CD14-positive monocyte (primary cell): ENCODE data around the gene PLA2G4D. TPM values are rescaled to one million over a fixed set of nuclear protein-coding genes. Genes with fewer than 3 reads are reported as not detected.

Experiments used
- DNase-seq, 3 donors: peaks; one replicate each; pipeline ENCODE4 v3.0.0-alpha.2; 2011 to 2022
- H2AFZ ChIP-seq: 2 replicates; pipeline ENCODE4 v1.6.0; 2012; ENCODE audit warnings: mild to moderate bottlenecking, low read depth, low read length, inconsistent platforms; ENCODE audit not compliant: insufficient read depth, poor library complexity, severe bottlenecking
- H3K27ac ChIP-seq, 2 donors: 1 replicate in 1 of 2; 2 replicates in 1 of 2; pipeline ENCODE4 v1.5.1; 2012 to 2013; ENCODE audit warnings: low read length in 2 of 2, control low read depth in 1 of 2, inconsistent platforms in 1 of 2, low read depth in 1 of 2, mild to moderate bottlenecking in 1 of 2
- H3K27me3 ChIP-seq, 2 donors: one replicate each; pipeline versions ENCODE4 v1.6.0 to v1.6.1; 2011 to 2013; ENCODE audit warnings: low read length in 2 of 2; ENCODE audit not compliant: control insufficient read depth in 2 of 2, insufficient read depth in 2 of 2
- H3K36me3 ChIP-seq, 2 donors: replicated peaks in 1 of 2; 1 replicate in 1 of 2; 2 replicates in 1 of 2; pipeline versions ENCODE4 v1.5.1 to v1.6.1; 2012 to 2013; ENCODE audit warnings: low read length in 2 of 2, control low read depth in 1 of 2, inconsistent platforms in 1 of 2, mild to moderate bottlenecking in 1 of 2; ENCODE audit not compliant: insufficient read depth in 2 of 2, control insufficient read depth in 1 of 2
- H3K4me1 ChIP-seq, 2 donors: 1 replicate in 1 of 2; 2 replicates in 1 of 2; pipeline versions ENCODE4 v1.5.1 to v1.6.1; 2012 to 2013; ENCODE audit warnings: low read length in 2 of 2, control low read depth in 1 of 2, inconsistent platforms in 1 of 2, mild to moderate bottlenecking in 1 of 2, moderate library complexity in 1 of 2; ENCODE audit not compliant: insufficient read depth in 2 of 2, control insufficient read depth in 1 of 2
- H3K4me2 ChIP-seq: replicated peaks from 2 replicates; pipeline ENCODE3; 2012; ENCODE audit warnings: low read length, moderate library complexity, mild to moderate bottlenecking; ENCODE audit not compliant: poor library complexity, severe bottlenecking; ENCODE audit errors: extremely low read depth
- H3K4me3 ChIP-seq, 3 experiments: fragments of 200-600 bp in 1 of 3; sonication (generic) in 1 of 3; replicated peaks in 1 of 3; 1 replicate in 2 of 3; 2 replicates in 1 of 3; pipeline ENCODE4 v1.5.1; 2011 to 2013; ENCODE audit warnings: low read length in 3 of 3, mild to moderate bottlenecking in 3 of 3, control low read depth in 2 of 3, low read depth in 2 of 3, inconsistent platforms in 1 of 3, moderate library complexity in 1 of 3
- H3K79me2 ChIP-seq: 2 replicates; pipeline ENCODE4 v1.6.0; 2012; ENCODE audit warnings: mild to moderate bottlenecking, control low read depth, inconsistent platforms, low read length, moderate library complexity; ENCODE audit not compliant: insufficient read depth
- H3K9ac ChIP-seq: 2 replicates; pipeline ENCODE4 v1.6.0; 2017; ENCODE audit warnings: low read length, mild to moderate bottlenecking; ENCODE audit not compliant: insufficient read depth, poor library complexity, severe bottlenecking
- H3K9me3 ChIP-seq, 2 donors: replicated peaks in 1 of 2; 1 replicate in 1 of 2; 2 replicates in 1 of 2; pipeline versions ENCODE4 v1.5.1 to v1.6.1; 2012 to 2013; ENCODE audit warnings: low read length in 2 of 2, control low read depth in 1 of 2; ENCODE audit not compliant: control insufficient read depth in 1 of 2, insufficient read depth in 1 of 2
- H4K20me1 ChIP-seq: 2 replicates; pipeline ENCODE4 v1.6.0; 2012; ENCODE audit warnings: mild to moderate bottlenecking, low read length, control low read depth, moderate library complexity; ENCODE audit not compliant: insufficient read depth
- H3K27ac Mint-ChIP-seq, 7 donors: one replicate each; pipeline ENCODE4 v1.8.0; 2020; ENCODE audit warnings: mild to moderate bottlenecking in 7 of 7, mixed read lengths in 7 of 7, moderate library complexity in 6 of 7, inconsistent platforms in 2 of 7
- H3K27me3 Mint-ChIP-seq, 3 donors: one replicate each; pipeline ENCODE4 v1.8.0; 2021 to 2022; ENCODE audit warnings: low read depth in 3 of 3, mild to moderate bottlenecking in 3 of 3, mixed read lengths in 3 of 3, moderate library complexity in 3 of 3, inconsistent platforms in 1 of 3
- H3K36me3 Mint-ChIP-seq, 2 donors: one replicate each; pipeline ENCODE4 v1.8.0; 2020; ENCODE audit warnings: mixed read lengths in 2 of 2, inconsistent platforms in 1 of 2, mild to moderate bottlenecking in 1 of 2
- H3K4me1 Mint-ChIP-seq: one replicate; pipeline ENCODE4 v1.8.0; 2020; ENCODE audit warnings: mild to moderate bottlenecking, mixed read lengths
- H3K4me3 Mint-ChIP-seq, 2 donors: one replicate each; pipeline ENCODE4 v1.8.0; 2020; ENCODE audit warnings: mild to moderate bottlenecking in 2 of 2, mixed read lengths in 2 of 2, moderate library complexity in 1 of 2
- H3K9me3 Mint-ChIP-seq, 7 donors: one replicate each; pipeline ENCODE4 v1.8.0; 2020 to 2022; ENCODE audit warnings: mixed read lengths in 7 of 7, mild to moderate bottlenecking in 6 of 7, moderate library complexity in 6 of 7, inconsistent platforms in 2 of 7
- WGBS: methylation state at CpG from one replicate; pipeline ENCODE4 v1.1.5; 2013; ENCODE audit warnings: missing lambda C conversion rate; ENCODE audit not compliant: insufficient coverage; 5-methylcytosine and 5-hydroxymethylcytosine counted together
- intact Hi-C, 2 donors: fragments of 100-400 bp; cut with micrococcal nuclease; formaldehyde crosslinking; loops; one replicate each; pipeline versions ENCODE4 v1.15.0 to v1.15.1; 2023
- polyA plus RNA-seq, 3 donors: library from polyadenylated mRNA; depleted of rRNA in 1 of 3; unstranded in 2 of 3; stranded (reverse) in 1 of 3; fragments of 300-500 nt in 2 of 3; fragments of >200 nt in 1 of 3; fragmentation: Illumina TruSeq in 2 of 3; gene quantifications; 1 replicate in 2 of 3; 2 replicates in 1 of 3; pipeline ENCODE4 v1.2.3, GENCODE V29; 2012 to 2021
- TF ChIP-seq, protein P1 (sequence below): fragments of 200-600 bp; IDR thresholded peaks from one replicate; pipeline ENCODE4 v1.8.0; 2022; ENCODE audit warnings: antibody characterized with exemption, mild to moderate bottlenecking

PLA2G4D gene
- polyA plus RNA-seq, 3 donors, result not detected

- TF ChIP-seq, protein P1, sequence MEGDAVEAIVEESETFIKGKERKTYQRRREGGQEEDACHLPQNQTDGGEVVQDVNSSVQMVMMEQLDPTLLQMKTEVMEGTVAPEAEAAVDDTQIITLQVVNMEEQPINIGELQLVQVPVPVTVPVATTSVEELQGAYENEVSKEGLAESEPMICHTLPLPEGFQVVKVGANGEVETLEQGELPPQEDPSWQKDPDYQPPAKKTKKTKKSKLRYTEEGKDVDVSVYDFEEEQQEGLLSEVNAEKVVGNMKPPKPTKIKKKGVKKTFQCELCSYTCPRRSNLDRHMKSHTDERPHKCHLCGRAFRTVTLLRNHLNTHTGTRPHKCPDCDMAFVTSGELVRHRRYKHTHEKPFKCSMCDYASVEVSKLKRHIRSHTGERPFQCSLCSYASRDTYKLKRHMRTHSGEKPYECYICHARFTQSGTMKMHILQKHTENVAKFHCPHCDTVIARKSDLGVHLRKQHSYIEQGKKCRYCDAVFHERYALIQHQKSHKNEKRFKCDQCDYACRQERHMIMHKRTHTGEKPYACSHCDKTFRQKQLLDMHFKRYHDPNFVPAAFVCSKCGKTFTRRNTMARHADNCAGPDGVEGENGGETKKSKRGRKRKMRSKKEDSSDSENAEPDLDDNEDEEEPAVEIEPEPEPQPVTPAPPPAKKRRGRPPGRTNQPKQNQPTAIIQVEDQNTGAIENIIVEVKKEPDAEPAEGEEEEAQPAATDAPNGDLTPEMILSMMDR, result no peak
- Mint-ChIP-seq H3K36me3 (no peaks in the 10 kb centered on the region), H3K4me3 (no peak overlapping the region), H3K9me3 (peaks cover 2 to 9% (median 6%) of the 10 kb centered on the region in 7 donors), H3K27ac (no peak overlapping the region), H3K27me3 (peaks cover 0 to 12% (median under 1%) of the 10 kb centered on the region in 3 donors), H3K4me1 (peaks cover 10% of the 10 kb centered on the region)
- no peak overlapping the region for H3K27ac ChIP-seq
- intact Hi-C loops, result no loop called here
- H4K20me1 ChIP-seq, result no peaks in the 10 kb centered on the region
- H2AFZ ChIP-seq, result no peak overlapping the region
- peaks cover 0 to 3% of the 10 kb centered on the region in 2 donors for H3K4me1 ChIP-seq
- H3K79me2 ChIP-seq, result no peaks in the 10 kb centered on the region
- H3K4me2 ChIP-seq, result no peak overlapping the region
- no peaks in the 10 kb centered on the region for H3K27me3 ChIP-seq
- no peaks in the 10 kb centered on the region for H3K36me3 ChIP-seq
- WGBS, result 32% methylated on average over 3 of the region's 7 CpGs
- H3K9ac ChIP-seq, result peak overlapping the region; percentile 8
- H3K9me3 ChIP-seq, result no peaks in the 10 kb centered on the region
- no peak overlapping the region for H3K4me3 ChIP-seq
- no peak for DNase-seq
Observed at GRCh38 chr15:42065033-42065432, 29.3 kb downstream of the PLA2G4D start.

- H3K4me1 Mint-ChIP-seq, result peaks cover 14% of the 10 kb centered on the region
- Histone ChIP-seq H3K4me1 (peaks cover 0 to 5% of the 10 kb centered on the region in 2 donors), H3K27me3 (no peaks in the 10 kb centered on the region), H3K36me3 (no peaks in the 10 kb centered on the region), H3K9ac (no peak overlapping the region), H3K9me3 (no peaks in the 10 kb centered on the region), H3K27ac (no peak overlapping the region), H2AFZ (no peak overlapping the region), H3K4me3 (no peak overlapping the region), H3K4me2 (no peak overlapping the region), H3K79me2 (no peaks in the 10 kb centered on the region), H4K20me1 (no peaks in the 10 kb centered on the region)
- H3K4me3 Mint-ChIP-seq, result no peak overlapping the region
- no peak overlapping the region for H3K27ac Mint-ChIP-seq
- 100% methylated on average over 2 of the region's 4 CpGs for WGBS
- H3K36me3 Mint-ChIP-seq, result no peaks in the 10 kb centered on the region
- peaks cover 0 to 12% (median 0%) of the 10 kb centered on the region in 3 donors for H3K27me3 Mint-ChIP-seq
- DNase-seq, result no peak
- TF ChIP-seq, protein P1, result no peak
- intact Hi-C loops, result no loop called here
- H3K9me3 Mint-ChIP-seq, result peaks cover 2 to 9% (median 6%) of the 10 kb centered on the region in 7 donors
Observed at GRCh38 chr15:42064271-42064670, 30.1 kb downstream of the PLA2G4D start.
